Natural killer cell (primary cell): ENCODE results near the gene ACE2. TPM values are rescaled to one million over a fixed set of nuclear protein-coding genes. Genes with fewer than 3 reads are reported as not detected.
"Not testable (repeated sequence)": the region's sequence is repeated elsewhere in the genome, so short reads cannot be mapped to it uniquely, and the experiment has no call there.

ENCODE experiments used
- ATAC-seq, 3 donors: fragments of 150-1000 bp in 2 of 3; fragments of 200-7000 bp in 1 of 3; cut with Tn5 transposase; 1 replicate in 1 of 3; 2 replicates in 2 of 3; pipeline ENCODE4 v1.10.0; 2021; ENCODE audit warnings: mild to moderate bottlenecking in 2 of 3, moderate library complexity in 2 of 3
- DNase-seq, 2 donors: peaks; one replicate each; pipeline versions ENCODE4 v3.0.0 to v3.0.0-alpha.2; 2013 to 2021; ENCODE audit warnings: mixed read lengths in 1 of 2
- H3K27ac ChIP-seq: one replicate; pipeline ENCODE4 v1.5.1; 2013; ENCODE audit warnings: mild to moderate bottlenecking, low read length
- H3K27me3 ChIP-seq: one replicate; pipeline ENCODE4 v1.6.1; 2013; ENCODE audit warnings: low read length; ENCODE audit not compliant: control insufficient read depth, insufficient read depth
- H3K36me3 ChIP-seq: one replicate; pipeline ENCODE4 v1.6.1; 2013; ENCODE audit warnings: low read length; ENCODE audit not compliant: control insufficient read depth, insufficient read depth
- H3K4me1 ChIP-seq: one replicate; pipeline ENCODE4 v1.6.1; 2013; ENCODE audit warnings: low read length; ENCODE audit not compliant: control insufficient read depth, insufficient read depth
- H3K4me3 ChIP-seq: one replicate; pipeline ENCODE4 v1.5.1; 2013; ENCODE audit warnings: low read length
- H3K9me3 ChIP-seq: one replicate; pipeline ENCODE4 v1.6.1; 2013; ENCODE audit warnings: low read length; ENCODE audit not compliant: control insufficient read depth, insufficient read depth
- H3K27ac Mint-ChIP-seq, 2 donors: one replicate each; pipeline ENCODE4 v1.8.0; 2022; ENCODE audit warnings: mild to moderate bottlenecking in 2 of 2, mixed read lengths in 2 of 2, moderate library complexity in 1 of 2
- H3K27me3 Mint-ChIP-seq, 2 donors: one replicate each; pipeline ENCODE4 v1.8.0; 2022; ENCODE audit warnings: low read depth in 2 of 2, mixed read lengths in 2 of 2
- H3K36me3 Mint-ChIP-seq: one replicate; pipeline ENCODE4 v1.8.0; 2022; ENCODE audit warnings: mixed read lengths
- H3K4me1 Mint-ChIP-seq, 2 donors: one replicate each; pipeline ENCODE4 v1.8.0; 2022; ENCODE audit warnings: mixed read lengths in 2 of 2
- H3K4me3 Mint-ChIP-seq: one replicate; pipeline ENCODE4 v1.8.0; 2022; ENCODE audit warnings: mild to moderate bottlenecking, moderate library complexity, mixed read lengths
- H3K9me3 Mint-ChIP-seq, 2 donors: one replicate each; pipeline ENCODE4 v1.8.0; 2022; ENCODE audit warnings: mixed read lengths in 2 of 2
- CTCF ChIP-seq: fragments of 200-600 bp; IDR thresholded peaks from one replicate; pipeline ENCODE4 v1.8.0; 2022; ENCODE audit warnings: antibody characterized with exemption
- WGBS: methylation state at CpG from one replicate; pipeline ENCODE4 v1.1.7; 2013; ENCODE audit warnings: missing lambda C conversion rate; ENCODE audit not compliant: insufficient coverage; 5-methylcytosine and 5-hydroxymethylcytosine counted together
- intact Hi-C: fragments of 100-400 bp; cut with micrococcal nuclease; formaldehyde crosslinking; loops from one replicate; pipeline ENCODE4 v1.14.2; 2022
- total RNA-seq, 4 donors: library from RNA; stranded (reverse); fragments of 120-200 nt in 1 of 4; gene quantifications; one replicate each; pipeline versions ENCODE4 v1.2.3 to v1.2.4, GENCODE V29; 2013 to 2022

The ACE2 gene
- not detected for total RNA-seq
- total RNA-seq (2013): 0.05 TPM

- no peaks in the 10 kb centered on the region for H3K36me3 Mint-ChIP-seq
- Histone ChIP-seq H3K9me3 (no peaks in the 10 kb centered on the region), H3K4me1 (no peaks in the 10 kb centered on the region), H3K27ac (no peak within 1 kb of the TSS), H3K27me3 (no peaks in the 10 kb centered on the region), H3K36me3 (no peaks in the 10 kb centered on the region), H3K4me3 (no peak within 1 kb of the TSS)
- WGBS: 97% methylated on average over 4 of the region's 4 CpGs
- H3K27ac Mint-ChIP-seq: no peak within 1 kb of the TSS
- no peaks in the 10 kb centered on the region for H3K4me1 Mint-ChIP-seq
- DNase-seq (no peak), ATAC-seq (no peak)
- H3K27me3 Mint-ChIP-seq: peaks cover 0 to 50% of the 10 kb centered on the region in 2 donors
- H3K4me3 Mint-ChIP-seq: no peak within 1 kb of the TSS
- no peak for TF ChIP-seq CTCF
- intact Hi-C loops: no loop called here
- no peaks in the 10 kb centered on the region for H3K9me3 Mint-ChIP-seq
These were observed at the start of gene ACE2 for GRCh38 chrX:15600745-15601144. Gene ACE2 (minus strand): TSS chrX:15600960. CDS start chrX:15600911, 49 bp downstream.

- H3K9me3 Mint-ChIP-seq, H3K9me3 ChIP-seq, H3K4me3 Mint-ChIP-seq, DNase-seq, intact Hi-C loops, H3K4me3 ChIP-seq, H3K27ac ChIP-seq, H3K4me1 ChIP-seq, H3K27me3 Mint-ChIP-seq, H3K27ac Mint-ChIP-seq, H3K27me3 ChIP-seq, H3K36me3 ChIP-seq, H3K36me3 Mint-ChIP-seq: not testable (repeated sequence)
- WGBS: no CpG with 5 or more reads among the region's 5 CpGs
- peak; percentile 53 to 80 (median 76) for ATAC-seq
- peaks cover 16 to 26% of the 10 kb centered on the region in 2 donors for H3K4me1 Mint-ChIP-seq
These were observed 46.8 kb upstream of the ACE2 start for GRCh38 chrX:15647510-15647909.

GRCh38 chrX:15646543-15646942 lies 45.8 kb upstream of the ACE2 start:
- peaks cover 3% of the 10 kb centered on the region for H3K4me1 ChIP-seq
- H3K27me3 Mint-ChIP-seq: no peaks in the 10 kb centered on the region
- peaks cover 16 to 26% of the 10 kb centered on the region in 2 donors for H3K4me1 Mint-ChIP-seq
- no peak for TF ChIP-seq CTCF
- H3K36me3 Mint-ChIP-seq: no peaks in the 10 kb centered on the region
- H3K9me3 ChIP-seq: no peaks in the 10 kb centered on the region
- no peak overlapping the region for H3K4me3 Mint-ChIP-seq
- no peaks in the 10 kb centered on the region for H3K9me3 Mint-ChIP-seq
- DNase-seq (no peak), ATAC-seq (no peak)
- no peak overlapping the region for H3K4me3 ChIP-seq
- WGBS: 97% methylated on average over 27 of the region's 27 CpGs
- no peak overlapping the region for H3K27ac Mint-ChIP-seq
- no peaks in the 10 kb centered on the region for H3K36me3 ChIP-seq
- intact Hi-C loops: no loop called here
- no peak overlapping the region for H3K27ac ChIP-seq
- no peaks in the 10 kb centered on the region for H3K27me3 ChIP-seq

GRCh38 chrX:15646031-15646430 lies 45.3 kb upstream of the ACE2 start:
- H3K4me3 Mint-ChIP-seq: no peak overlapping the region
- no peaks in the 10 kb centered on the region for H3K9me3 Mint-ChIP-seq
- H3K27ac Mint-ChIP-seq: no peak overlapping the region
- peaks cover 0 to 1% of the 10 kb centered on the region in 2 donors for H3K27me3 Mint-ChIP-seq
- no peak overlapping the region for H3K27ac ChIP-seq
- no peaks in the 10 kb centered on the region for H3K27me3 ChIP-seq
- no peaks in the 10 kb centered on the region for H3K36me3 ChIP-seq
- H3K36me3 Mint-ChIP-seq: no peaks in the 10 kb centered on the region
- ATAC-seq: no peak
- H3K9me3 ChIP-seq: no peaks in the 10 kb centered on the region
- 88% methylated on average over 14 of the region's 15 CpGs for WGBS
- intact Hi-C loops: no loop called here
- H3K4me1 Mint-ChIP-seq: peaks cover 16 to 28% of the 10 kb centered on the region in 2 donors
- peaks cover 3% of the 10 kb centered on the region for H3K4me1 ChIP-seq
- H3K4me3 ChIP-seq: no peak overlapping the region
- no peak for DNase-seq
- TF ChIP-seq CTCF: no peak
